Muscle layer of colon (tissue), 2 donors: ENCODE measurements around the gene PCNT.

Experiments used
- H3K27ac ChIP-seq: one replicate; pipeline ENCODE4 v1.7.0; 2013; ENCODE audit warnings: low read depth, mild to moderate bottlenecking, low read length, moderate library complexity
- H3K27me3 ChIP-seq, 2 donors: one replicate each; pipeline ENCODE4 v1.7.0; 2013; ENCODE audit warnings: low read length in 2 of 2, mild to moderate bottlenecking in 2 of 2; ENCODE audit not compliant: insufficient read depth in 2 of 2, control insufficient read depth in 1 of 2
- H3K36me3 ChIP-seq: one replicate; pipeline ENCODE4 v1.7.0; 2013; ENCODE audit warnings: mild to moderate bottlenecking, low read length; ENCODE audit not compliant: insufficient read depth
- H3K4me1 ChIP-seq: one replicate; pipeline ENCODE4 v1.7.0; 2013; ENCODE audit warnings: mild to moderate bottlenecking, low read length; ENCODE audit not compliant: insufficient read depth
- H3K4me3 ChIP-seq, 2 donors: one replicate each; pipeline ENCODE4 v1.7.0; 2013; ENCODE audit warnings: low read length in 2 of 2, low read depth in 1 of 2, mild to moderate bottlenecking in 1 of 2, moderate library complexity in 1 of 2
- H3K9ac ChIP-seq: one replicate; pipeline ENCODE4 v1.7.0; 2013; ENCODE audit warnings: low read length
- H3K9me3 ChIP-seq: one replicate; pipeline ENCODE4 v1.7.0; 2013; ENCODE audit warnings: mild to moderate bottlenecking, low read length
- donor health status: abdominal sarcoma.
- donor health status: Adenocarcinoma of cecum.

PCNT gene

DNA sequence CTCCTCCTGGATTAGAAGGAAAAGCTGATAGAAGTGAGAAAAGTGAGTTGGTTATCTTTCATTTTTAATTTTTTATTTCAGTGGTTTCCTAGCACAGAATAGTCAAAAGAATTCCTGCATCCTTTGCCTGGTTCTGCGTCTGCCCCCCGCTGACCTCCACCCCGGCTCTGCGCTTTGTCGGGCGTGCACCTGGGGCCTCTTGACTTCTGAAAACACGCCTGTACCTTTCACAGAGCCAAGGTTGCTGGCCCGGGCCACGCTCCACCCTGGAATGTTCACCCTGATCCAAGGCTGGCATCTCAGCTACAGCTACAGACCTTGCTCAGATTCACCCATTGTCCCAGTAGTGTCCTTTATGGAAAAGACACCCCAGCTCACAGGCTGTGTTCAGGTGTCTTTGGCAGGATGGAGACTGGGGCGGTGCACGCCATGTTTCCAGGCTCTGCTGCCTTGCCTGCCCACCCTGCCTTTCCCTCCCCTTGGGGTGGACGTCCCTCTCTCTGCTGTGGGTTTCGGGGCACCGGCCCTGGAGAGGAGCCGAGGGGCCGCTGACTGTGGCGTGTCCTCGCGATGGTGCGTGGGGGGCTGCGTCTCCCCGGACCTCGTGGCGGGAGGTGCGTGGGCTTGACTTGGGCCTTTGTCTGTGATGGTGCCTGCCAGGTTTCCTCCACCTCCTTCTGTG, 94.5 kb downstream of the PCNT start:
- H3K36me3 ChIP-seq, result peaks cover 20% of the 10 kb centered on the region
- H3K4me1 ChIP-seq, result no peaks in the 10 kb centered on the region
- H3K4me3 ChIP-seq, result no peak overlapping the region
- H3K9me3 ChIP-seq, result no peaks in the 10 kb centered on the region
- H3K9ac ChIP-seq, result no peak overlapping the region
- H3K27ac ChIP-seq, result no peak overlapping the region
- H3K27me3 ChIP-seq, result no peaks in the 10 kb centered on the region

DNA sequence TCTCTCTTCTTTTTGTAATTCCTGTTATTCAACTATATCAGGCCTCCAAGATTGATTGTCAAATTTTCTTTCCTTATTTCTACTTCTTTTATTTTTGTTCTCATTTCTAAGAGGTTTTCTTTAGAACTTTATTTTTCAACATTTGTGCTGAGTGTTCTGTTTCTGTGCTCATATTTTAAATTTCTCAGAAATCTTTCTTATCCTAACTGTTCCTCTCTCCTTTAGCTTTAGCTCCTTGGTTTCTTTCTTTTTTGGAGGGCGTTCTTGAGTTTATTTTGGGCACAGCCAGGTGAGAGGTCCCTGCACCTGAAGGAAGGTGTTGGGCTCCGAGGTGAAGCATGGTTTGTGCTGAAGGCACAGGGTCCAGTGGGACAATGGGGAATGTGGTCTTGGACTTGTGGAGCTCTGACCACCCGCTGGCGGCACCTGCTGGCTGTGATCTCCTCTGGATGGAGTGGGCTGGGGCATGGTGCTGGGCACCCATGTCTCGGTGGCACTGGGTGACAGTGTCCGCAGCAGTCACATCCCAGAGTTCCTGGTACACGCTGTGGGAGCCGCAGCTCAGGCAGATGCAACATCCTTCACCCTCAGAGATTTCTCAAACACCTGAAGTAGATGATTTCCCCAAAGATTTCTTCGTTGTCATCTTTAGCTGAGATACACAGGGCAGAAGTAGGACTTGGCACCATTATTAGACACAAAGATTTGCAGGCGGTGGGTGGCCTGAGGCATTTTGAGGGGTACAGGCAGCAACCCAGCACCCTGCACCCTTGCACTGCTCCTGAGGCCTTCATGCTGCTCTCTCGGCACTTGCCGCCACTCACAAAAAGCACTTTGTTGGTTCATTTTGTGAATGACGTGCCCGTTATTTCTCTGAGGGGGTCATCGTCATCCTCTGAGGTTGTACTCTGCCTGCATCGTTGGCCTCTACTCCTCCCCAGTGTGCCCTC, 96.6 kb downstream of the PCNT start:
- no peaks in the 10 kb centered on the region for H3K4me1 ChIP-seq
- no peak overlapping the region for H3K4me3 ChIP-seq
- no peaks in the 10 kb centered on the region for H3K9me3 ChIP-seq
- no peak overlapping the region for H3K9ac ChIP-seq
- peaks cover 20% of the 10 kb centered on the region for H3K36me3 ChIP-seq
- no peaks in the 10 kb centered on the region for H3K27me3 ChIP-seq
- H3K27ac ChIP-seq, result no peak overlapping the region

DNA sequence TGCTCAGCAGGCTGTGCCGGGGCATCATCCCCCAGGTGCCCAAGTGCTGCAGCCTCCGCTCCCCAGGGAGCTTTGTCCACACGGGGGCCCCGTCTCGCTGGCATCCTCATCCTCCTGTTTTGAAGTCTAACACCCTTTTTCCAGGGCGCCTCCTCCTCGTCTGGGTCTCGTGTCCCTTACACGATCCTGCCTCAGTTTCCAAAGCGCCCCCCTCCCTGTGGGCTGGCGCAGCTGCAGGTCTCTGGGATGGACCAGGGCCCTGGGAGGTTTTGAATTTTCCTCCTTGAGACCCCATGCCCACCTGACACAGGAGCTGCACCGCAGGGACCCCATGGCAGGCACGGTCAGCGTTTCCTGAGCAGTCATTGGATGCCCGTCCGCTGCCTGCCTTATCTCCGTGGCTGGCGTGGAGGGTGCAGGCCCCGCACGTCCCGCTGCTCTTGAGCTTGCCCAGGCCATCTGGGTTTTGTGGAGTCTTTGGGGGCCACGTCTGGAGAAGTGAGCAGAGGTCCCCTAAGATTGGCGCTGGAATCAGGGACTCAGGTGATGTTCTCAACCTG, 97.3 kb downstream of the PCNT start:
- Histone ChIP-seq H3K36me3 (peaks cover 20% of the 10 kb centered on the region), H3K4me3 (no peak overlapping the region)

DNA sequence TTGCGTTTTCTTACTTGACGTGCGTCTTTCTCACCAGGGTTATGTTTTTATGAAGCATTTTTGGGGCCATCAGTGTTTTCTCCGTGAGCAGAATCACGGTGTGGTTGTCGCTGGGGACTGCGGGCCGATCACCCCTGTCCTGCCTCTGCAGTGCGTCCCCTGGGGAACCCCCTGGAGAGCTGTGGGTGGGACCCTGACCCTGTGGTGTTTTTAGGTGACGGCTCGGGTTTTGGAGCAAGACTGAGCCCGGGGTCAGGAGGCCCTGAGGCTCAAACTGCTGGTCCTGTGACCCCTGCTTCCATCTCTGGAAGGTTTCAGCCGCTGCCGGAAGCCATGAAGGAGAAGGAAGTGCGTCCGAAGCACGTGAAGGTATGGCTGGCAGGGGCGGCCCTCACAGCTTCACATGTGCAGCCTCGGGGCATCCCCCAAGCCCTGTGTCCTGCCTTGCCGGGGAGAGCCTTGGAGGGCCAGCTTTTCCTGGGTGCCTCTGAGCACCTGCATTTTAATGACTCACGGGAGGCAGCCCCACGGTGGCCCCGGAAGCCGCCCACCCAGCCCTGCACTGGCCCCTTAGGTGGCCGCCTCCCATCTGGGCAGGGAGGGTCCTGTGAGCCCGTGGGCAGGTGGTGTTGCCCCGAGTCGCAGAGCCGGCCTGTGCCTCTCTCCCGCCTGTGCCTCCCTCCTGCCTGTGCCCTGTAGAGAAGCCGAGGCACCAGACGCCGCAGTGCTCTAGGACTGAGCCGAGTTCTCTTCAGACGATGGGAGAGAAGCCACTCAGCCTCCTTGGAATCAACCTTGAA, 98.0 kb downstream of the PCNT start:
- H3K9me3 ChIP-seq, result no peaks in the 10 kb centered on the region
- H3K9ac ChIP-seq, result no peak overlapping the region
- H3K4me1 ChIP-seq, result no peaks in the 10 kb centered on the region
- H3K4me3 ChIP-seq, result no peak overlapping the region
- H3K27me3 ChIP-seq, result no peaks in the 10 kb centered on the region
- H3K27ac ChIP-seq, result no peak overlapping the region
- H3K36me3 ChIP-seq, result peaks cover 22% of the 10 kb centered on the region

More for the DNA sequence above, 97.3 kb downstream of the PCNT start:
- Histone ChIP-seq H3K9me3 (no peaks in the 10 kb centered on the region), H3K4me1 (no peaks in the 10 kb centered on the region), H3K9ac (no peak overlapping the region), H3K27ac (no peak overlapping the region), H3K27me3 (no peaks in the 10 kb centered on the region)

DNA sequence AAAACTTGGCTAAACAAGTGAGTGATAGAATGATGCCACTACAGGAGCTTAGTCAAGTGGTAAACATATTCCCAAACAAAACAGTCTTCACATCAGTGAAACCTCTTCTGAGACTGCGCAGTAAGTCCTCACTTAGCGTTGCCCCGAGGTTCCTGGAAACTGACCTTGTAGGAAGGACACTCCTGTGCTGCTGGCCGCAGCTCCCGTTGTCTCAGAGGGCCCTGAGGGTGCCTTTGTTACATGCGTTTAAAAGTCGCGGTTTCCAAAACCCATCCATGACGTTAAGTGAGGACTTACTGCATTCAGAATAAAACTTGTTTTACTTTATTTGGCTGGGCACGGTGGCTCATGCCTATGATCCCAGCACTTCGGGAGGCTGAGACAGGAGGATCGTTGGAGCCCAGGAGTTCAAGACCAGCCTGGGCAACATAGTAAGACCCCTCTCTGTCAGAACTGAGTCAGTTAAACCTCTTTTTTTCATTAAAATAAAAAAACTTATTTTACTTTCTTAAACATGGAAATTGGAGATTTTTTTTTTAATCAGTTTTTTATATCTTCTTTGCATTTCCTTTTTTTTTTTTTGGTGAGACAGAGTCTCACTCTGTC, 98.8 kb downstream of the PCNT start:
- Histone ChIP-seq H3K4me1 (no peaks in the 10 kb centered on the region), H3K36me3 (peaks cover 30% of the 10 kb centered on the region)

DNA sequence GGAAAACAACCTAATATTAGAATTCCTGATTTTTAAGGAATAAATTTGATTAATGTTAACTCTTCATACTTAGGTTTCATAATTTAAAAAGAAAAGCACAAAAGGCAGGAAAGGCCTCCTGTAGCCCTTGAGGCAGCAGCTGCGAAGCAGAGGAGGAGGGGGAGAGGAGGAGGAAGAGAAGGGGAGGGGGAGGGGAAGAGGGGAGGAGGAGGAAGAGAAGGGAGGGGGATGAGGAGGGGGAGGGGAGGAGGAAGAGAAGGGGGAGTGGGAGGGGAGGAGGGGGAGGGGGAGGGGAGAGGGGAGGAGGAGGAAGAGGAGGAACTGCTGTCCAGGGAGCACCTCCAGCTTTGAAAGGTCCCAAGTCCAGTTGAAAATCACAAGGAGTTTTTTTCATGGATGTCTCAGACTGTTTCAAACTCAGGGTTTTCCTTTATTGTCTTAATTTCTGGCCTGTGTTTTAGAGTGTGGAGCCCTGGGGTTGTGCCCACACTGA, 99.6 kb downstream of the PCNT start:
- Histone ChIP-seq H3K4me3 (no peak overlapping the region), H3K27me3 (no peaks in the 10 kb centered on the region), H3K36me3 (peaks cover 38% of the 10 kb centered on the region), H3K9ac (no peak overlapping the region), H3K9me3 (no peaks in the 10 kb centered on the region), H3K27ac (no peak overlapping the region), H3K4me1 (no peaks in the 10 kb centered on the region)

More for the DNA sequence above, 98.8 kb downstream of the PCNT start:
- H3K27me3 ChIP-seq, result no peaks in the 10 kb centered on the region
- H3K4me3 ChIP-seq, result no peak overlapping the region
- no peak overlapping the region for H3K27ac ChIP-seq
- H3K9me3 ChIP-seq, result no peaks in the 10 kb centered on the region
- H3K9ac ChIP-seq, result no peak overlapping the region

DNA sequence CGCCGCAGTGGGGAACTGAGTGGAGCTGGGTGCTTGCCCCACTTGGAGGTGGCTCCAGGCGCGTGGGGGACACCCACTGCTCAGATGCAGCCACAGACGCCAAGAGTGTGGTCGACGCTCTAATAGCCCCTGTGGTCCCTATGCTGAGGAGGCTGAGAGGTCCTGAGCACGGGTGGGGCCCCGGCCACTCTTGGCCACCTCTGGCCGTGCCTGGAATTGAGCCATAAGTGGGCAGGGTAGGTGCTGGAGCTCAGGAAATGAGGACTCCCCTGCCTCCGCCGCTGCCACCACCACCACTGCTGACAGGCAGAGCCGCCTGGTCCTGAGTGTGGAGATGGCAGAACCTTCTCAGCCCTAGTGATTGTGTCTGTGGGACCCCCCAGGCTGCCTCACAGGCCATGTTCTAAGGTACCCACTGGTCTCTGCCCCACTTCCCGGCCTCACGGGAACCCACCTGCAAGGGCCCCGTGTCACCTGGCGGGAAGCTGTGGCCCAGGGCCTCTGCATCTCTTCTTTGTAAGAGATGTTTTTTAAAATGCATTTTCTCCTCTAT, 100.2 kb downstream of the PCNT start:
- no peak overlapping the region for H3K4me3 ChIP-seq
- no peaks in the 10 kb centered on the region for H3K9me3 ChIP-seq
- H3K4me1 ChIP-seq, result no peaks in the 10 kb centered on the region
- H3K9ac ChIP-seq, result no peak overlapping the region
- H3K27me3 ChIP-seq, result no peaks in the 10 kb centered on the region
- no peak overlapping the region for H3K27ac ChIP-seq
- peaks cover 42% of the 10 kb centered on the region for H3K36me3 ChIP-seq

DNA sequence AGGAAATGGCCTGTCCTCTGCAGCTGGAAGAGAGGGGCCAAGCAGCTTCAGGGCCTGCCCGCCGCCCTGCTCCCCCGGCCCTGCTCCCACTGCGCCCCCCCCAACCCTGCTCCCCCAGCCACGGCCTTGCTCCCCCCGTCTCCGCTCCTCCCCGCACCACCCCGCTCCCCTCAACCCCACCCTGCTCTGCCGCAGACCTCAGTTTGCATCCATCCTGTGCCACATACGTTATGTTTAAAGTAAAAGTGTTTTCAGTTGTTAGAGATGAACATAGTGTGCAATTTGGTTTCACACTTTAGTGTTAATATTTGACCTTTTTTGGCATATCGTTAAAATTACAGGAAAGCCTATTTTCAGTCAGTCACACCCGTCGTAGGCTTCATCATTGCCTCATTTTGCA, 100.7 kb downstream of the PCNT start:
- Histone ChIP-seq H3K9ac (no peak overlapping the region), H3K4me3 (no peak overlapping the region), H3K4me1 (no peaks in the 10 kb centered on the region), H3K36me3 (peaks cover 39% of the 10 kb centered on the region), H3K27me3 (no peaks in the 10 kb centered on the region), H3K27ac (no peak overlapping the region), H3K9me3 (no peaks in the 10 kb centered on the region)

DNA sequence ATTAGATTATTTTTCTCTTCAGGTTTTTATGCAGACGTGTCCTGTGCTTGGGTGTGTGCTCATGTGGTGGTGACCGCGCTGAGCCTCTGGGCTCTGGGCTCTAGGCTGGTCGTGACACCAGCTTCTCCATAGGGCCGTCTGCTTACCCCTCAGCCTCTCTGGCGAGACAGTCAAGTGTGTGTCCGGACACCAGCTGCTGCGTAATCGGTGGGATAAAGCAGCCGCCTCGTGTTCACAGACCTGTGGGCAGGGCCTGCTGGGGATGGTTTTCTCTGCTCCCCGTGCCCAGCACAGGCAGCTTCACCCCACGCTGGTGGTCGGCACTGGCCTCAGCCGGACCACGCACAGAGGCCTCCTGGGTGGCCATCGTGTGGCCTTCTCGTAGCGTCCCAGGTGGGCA, 101.1 kb downstream of the PCNT start:
- Histone ChIP-seq H3K27ac (no peak overlapping the region), H3K9me3 (no peaks in the 10 kb centered on the region), H3K9ac (no peak overlapping the region), H3K27me3 (no peaks in the 10 kb centered on the region), H3K4me1 (no peaks in the 10 kb centered on the region), H3K4me3 (no peak overlapping the region), H3K36me3 (peaks cover 39% of the 10 kb centered on the region)

DNA sequence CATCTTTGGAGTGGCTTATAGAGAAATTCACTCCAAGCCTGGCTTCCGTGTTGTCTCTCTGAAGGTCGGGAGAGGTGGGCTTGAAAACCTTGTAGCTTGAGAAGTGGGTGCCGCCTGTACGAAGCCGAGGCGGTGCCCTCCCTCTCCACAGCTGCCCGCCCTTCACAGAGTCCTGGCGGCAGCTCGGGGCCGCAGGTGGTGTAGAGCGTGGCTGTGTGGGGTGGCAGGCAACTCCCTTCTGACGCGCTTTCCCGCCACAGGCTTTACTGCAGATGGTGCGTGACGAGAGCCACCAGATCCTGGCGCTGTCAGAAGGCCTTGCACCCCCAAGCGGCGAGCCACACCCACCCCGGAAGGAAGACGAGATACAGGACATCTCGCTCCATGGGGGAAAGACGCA, 101.6 kb downstream of the PCNT start:
- Histone ChIP-seq H3K4me1 (no peaks in the 10 kb centered on the region), H3K36me3 (peaks cover 40% of the 10 kb centered on the region), H3K4me3 (no peak overlapping the region), H3K27ac (no peak overlapping the region), H3K9me3 (no peaks in the 10 kb centered on the region), H3K9ac (no peak overlapping the region), H3K27me3 (no peaks in the 10 kb centered on the region)
